ENCODE results near the gene EPHB2. TPM values are rescaled to one million over a fixed set of nuclear protein-coding genes. Genes with fewer than 3 reads are reported as not detected.
"Not testable (repeated sequence)": the region's sequence is repeated elsewhere in the genome, so short reads cannot be mapped to it uniquely, and the experiment has no call there.

EPHB2 gene
- total and polyA plus RNA-seq, 2 donors from 2014 or later = 3.0 to 9.5 TPM

GRCh38 chr1:22841860-22842281 is 131.2 kb downstream of the EPHB2 start:
- Histone ChIP-seq H3K4me1 (ENCODE audit: control insufficient read depth in 2 of 3, insufficient read depth in 2 of 3, low read depth in 1 of 3, low read length in 3 of 3) (no peaks in the 10 kb centered on the region), H3K9me3 (ENCODE audit: control insufficient read depth in 2 of 3, insufficient read depth in 1 of 3, low read length in 3 of 3) (no peaks in the 10 kb centered on the region), H3K4me3 (ENCODE audit: low read length in 3 of 3) (no peak overlapping the region), H3K9ac (ENCODE audit: low read length in 3 of 3) (no peak overlapping the region), H3K36me3 (ENCODE audit: control insufficient read depth in 2 of 3, insufficient read depth in 3 of 3, low read length in 3 of 3) (no peaks in the 10 kb centered on the region), H3K27me3 (ENCODE audit: control insufficient read depth, insufficient read depth, low read length) (no peaks in the 10 kb centered on the region), H3K27ac (ENCODE audit: low read depth in 2 of 2, low read length in 2 of 2) (no peak overlapping the region)
- TF ChIP-seq CTCF (IDR thresholded peaks at IDR 0.05; ENCODE audit: borderline replicate concordance, extremely low read depth, insufficient read depth) = no peak
- no peak for FAIRE-seq
- DNase-seq = peak in 1 of 5 donors; percentile 35
- intact Hi-C loops (cut with DNase I) = no loop called here

- H3K4me1 ChIP-seq (ENCODE audit: control insufficient read depth in 2 of 3, insufficient read depth in 2 of 3, low read depth in 1 of 3, low read length in 3 of 3); H3K9me3 ChIP-seq (ENCODE audit: control insufficient read depth in 2 of 3, insufficient read depth in 1 of 3, low read length in 3 of 3); H3K27me3 ChIP-seq (ENCODE audit: control insufficient read depth, insufficient read depth, low read length); H3K4me3 ChIP-seq (ENCODE audit: low read length in 3 of 3); FAIRE-seq; H3K27ac ChIP-seq (ENCODE audit: low read depth in 2 of 2, low read length in 2 of 2); intact Hi-C loops (cut with DNase I); H3K36me3 ChIP-seq (ENCODE audit: control insufficient read depth in 2 of 3, insufficient read depth in 3 of 3, low read length in 3 of 3); H3K9ac ChIP-seq (ENCODE audit: low read length in 3 of 3): not testable (repeated sequence)
- DNase-seq = peak in 1 of 5 donors; percentile 3
Measured at GRCh38 chr1:22843441-22844183, 133.0 kb downstream of the EPHB2 start.

GRCh38 chr1:22844621-22845020 is 134.0 kb downstream of the EPHB2 start:
- H3K9me3 ChIP-seq (ENCODE audit: control insufficient read depth in 2 of 3, insufficient read depth in 1 of 3, low read length in 3 of 3) = peaks cover 0 to 4% (median 0%) of the 10 kb centered on the region in 3 donors
- no peak overlapping the region for H3K4me3 ChIP-seq (ENCODE audit: low read length in 3 of 3)
- intact Hi-C loops (cut with DNase I) = no loop called here
- no peaks in the 10 kb centered on the region for H3K36me3 ChIP-seq (ENCODE audit: control insufficient read depth in 2 of 3, insufficient read depth in 3 of 3, low read length in 3 of 3)
- no peak for FAIRE-seq
- no peak overlapping the region for H3K9ac ChIP-seq (ENCODE audit: low read length in 3 of 3)
- H3K4me1 ChIP-seq (ENCODE audit: control insufficient read depth in 2 of 3, insufficient read depth in 2 of 3, low read depth in 1 of 3, low read length in 3 of 3) = peaks cover 4 to 7% (median 4%) of the 10 kb centered on the region in 3 donors
- TF ChIP-seq CTCF (IDR thresholded peaks at IDR 0.05; ENCODE audit: borderline replicate concordance, extremely low read depth, insufficient read depth) = no peak
- H3K27ac ChIP-seq (ENCODE audit: low read depth in 2 of 2, low read length in 2 of 2) = no peak overlapping the region
- no peaks in the 10 kb centered on the region for H3K27me3 ChIP-seq (ENCODE audit: control insufficient read depth, insufficient read depth, low read length)
- peak in 1 of 5 donors; percentile 16 for DNase-seq

GRCh38 chr1:22845398-22845935 is 134.8 kb downstream of the EPHB2 start:
- TF ChIP-seq CTCF (IDR thresholded peaks at IDR 0.05; ENCODE audit: borderline replicate concordance, extremely low read depth, insufficient read depth) = no peak
- no peak overlapping the region for H3K9ac ChIP-seq (ENCODE audit: low read length in 3 of 3)
- no peak for FAIRE-seq
- intact Hi-C loops (cut with DNase I) = no loop called here
- peaks cover 0 to 4% (median 0%) of the 10 kb centered on the region in 3 donors for H3K9me3 ChIP-seq (ENCODE audit: control insufficient read depth in 2 of 3, insufficient read depth in 1 of 3, low read length in 3 of 3)
- peaks cover 4 to 7% (median 4%) of the 10 kb centered on the region in 3 donors for H3K4me1 ChIP-seq (ENCODE audit: control insufficient read depth in 2 of 3, insufficient read depth in 2 of 3, low read depth in 1 of 3, low read length in 3 of 3)
- H3K4me3 ChIP-seq (ENCODE audit: low read length in 3 of 3) = no peak overlapping the region
- H3K27me3 ChIP-seq (ENCODE audit: control insufficient read depth, insufficient read depth, low read length) = no peaks in the 10 kb centered on the region
- DNase-seq = no peak
- H3K27ac ChIP-seq (ENCODE audit: low read depth in 2 of 2, low read length in 2 of 2) = no peak overlapping the region
- H3K36me3 ChIP-seq (ENCODE audit: control insufficient read depth in 2 of 3, insufficient read depth in 3 of 3, low read length in 3 of 3) = no peaks in the 10 kb centered on the region

Measured in kidney (tissue), 14 donors.